ENCODE results near the gene SETBP1. TPM values are rescaled to one million over a fixed set of nuclear protein-coding genes. Genes with fewer than 3 reads are reported as not detected.

The SETBP1 gene
- total RNA-seq, 1 experiment from 2014 or later, result 0.05 TPM

GRCh38 chr18:44638811-44639210 is 41.9 kb upstream of the SETBP1 start:
- ATAC-seq, result no peak
- intact Hi-C loops (cut with micrococcal nuclease), result no loop called here
- Histone ChIP-seq H2AFZ (ENCODE audit: low read depth, low read length, poor library complexity, severe bottlenecking) (no peak overlapping the region), H3K9me2 (ENCODE audit: insufficient read depth) (no peaks in the 10 kb centered on the region), H4K20me1 (ENCODE audit: insufficient read depth) (no peaks in the 10 kb centered on the region), H3K27ac (ENCODE audit: low read depth, low read length) (no peak overlapping the region), H3K4me2 (ENCODE audit: low read length) (no peak overlapping the region), H3K36me3 (ENCODE audit: control insufficient read depth in 1 of 2, insufficient read depth in 2 of 2, low read length in 2 of 2) (no peaks in the 10 kb centered on the region), H3K27me3 (ENCODE audit: insufficient read depth, low read length) (no peaks in the 10 kb centered on the region), H3K79me2 (ENCODE audit: insufficient read depth, low read length) (no peaks in the 10 kb centered on the region), H3K4me1 (ENCODE audit: control insufficient read depth in 1 of 2, insufficient read depth in 2 of 2, low read length in 2 of 2) (no peaks in the 10 kb centered on the region), H3K9me3 (ENCODE audit: control insufficient read depth in 1 of 2, insufficient read depth in 1 of 2, low read depth in 1 of 2, low read length in 2 of 2) (peaks cover 7 to 41% of the 10 kb centered on the region in 2 experiments; a peak in 2 of 4 replicates), H3K4me3 (replicated peaks in 1 of 2; ENCODE audit: low read depth in 1 of 2, low read length in 2 of 2) (no peak overlapping the region), H3K9ac (ENCODE audit: low read length) (no peak overlapping the region)
- RAD21 ChIA-PET (ENCODE audit: low non-redundant PET in 1 of 2, low total read pairs in 2 of 2, uncharacterized antibody in 2 of 2, unreplicated experiment in 2 of 2), result no interaction called here
- DNase-seq (ENCODE audit: low read depth, low spot score), result no peak
- POLR2A ChIA-PET, result no interaction called here
- no TSS peak for BruUV-seq (replicated peaks)
- TF ChIP-seq, protein P1, sequence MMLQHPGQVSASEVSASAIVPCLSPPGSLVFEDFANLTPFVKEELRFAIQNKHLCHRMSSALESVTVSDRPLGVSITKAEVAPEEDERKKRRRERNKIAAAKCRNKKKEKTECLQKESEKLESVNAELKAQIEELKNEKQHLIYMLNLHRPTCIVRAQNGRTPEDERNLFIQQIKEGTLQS (IDR thresholded peaks at IDR 0.05), result no peak
- TF ChIP-seq POLR2AphosphoS5 (IDR thresholded peaks at IDR 0.05; ENCODE audit: low read depth, low read length) (no peak), SRF (IDR thresholded peaks at IDR 0.05; ENCODE audit: low read depth) (no peak), RAD21 (IDR thresholded peaks at IDR 0.05; ENCODE audit: low read depth) (no peak), CEBPB (IDR thresholded peaks at IDR 0.05; ENCODE audit: low read depth) (no peak), POLR2A (IDR thresholded peaks at IDR 0.05; ENCODE audit: borderline replicate concordance, extremely low read depth, insufficient read depth, insufficient read length) (no peak), SIN3A (IDR thresholded peaks at IDR 0.05; ENCODE audit: low read depth) (no peak)
- CTCF ChIA-PET, result no interaction called here

DNA sequence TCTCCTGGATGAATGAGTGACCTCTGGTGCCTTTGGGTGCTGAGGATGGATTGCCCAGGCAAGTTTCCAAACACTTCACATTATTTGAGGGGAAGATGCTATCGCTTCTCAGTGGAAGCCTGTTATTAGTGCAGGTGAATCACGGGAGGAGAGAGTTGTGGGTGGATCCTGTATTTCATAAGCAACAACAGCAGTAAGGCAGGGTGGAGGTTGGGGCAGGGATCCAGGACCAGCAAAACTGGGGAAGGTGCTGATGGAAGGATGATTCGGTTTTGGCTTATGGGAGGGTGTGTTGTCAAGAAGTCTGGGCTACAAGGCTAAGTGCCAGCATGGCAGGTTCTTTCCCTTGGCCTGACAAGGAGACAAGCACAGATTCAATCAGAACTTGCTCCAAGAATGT is 37.7 kb upstream of the SETBP1 start:
- no peaks in the 10 kb centered on the region for H3K4me1 ChIP-seq (ENCODE audit: control insufficient read depth in 1 of 2, insufficient read depth in 2 of 2, low read length in 2 of 2)
- no peaks in the 10 kb centered on the region for H3K9me2 ChIP-seq (ENCODE audit: insufficient read depth)
- H3K27ac ChIP-seq (ENCODE audit: low read depth, low read length), result no peak overlapping the region
- no peak overlapping the region for H3K4me3 ChIP-seq (replicated peaks in 1 of 2; ENCODE audit: low read depth in 1 of 2, low read length in 2 of 2)
- no peak overlapping the region for H3K4me2 ChIP-seq (ENCODE audit: low read length)
- H3K9ac ChIP-seq (ENCODE audit: low read length), result no peak overlapping the region
- POLR2A ChIA-PET, result no interaction called here
- H4K20me1 ChIP-seq (ENCODE audit: insufficient read depth), result no peaks in the 10 kb centered on the region
- DNase-seq (ENCODE audit: low read depth, low spot score) (no peak), ATAC-seq (no peak)
- H3K27me3 ChIP-seq (ENCODE audit: insufficient read depth, low read length), result no peaks in the 10 kb centered on the region
- intact Hi-C loops (cut with micrococcal nuclease), result no loop called here
- no TSS peak for BruUV-seq (replicated peaks)
- CTCF ChIA-PET, result no interaction called here
- peaks cover 7 to 27% of the 10 kb centered on the region in 2 experiments; a peak in 2 of 4 replicates for H3K9me3 ChIP-seq (ENCODE audit: control insufficient read depth in 1 of 2, insufficient read depth in 1 of 2, low read depth in 1 of 2, low read length in 2 of 2)
- H3K79me2 ChIP-seq (ENCODE audit: insufficient read depth, low read length), result no peaks in the 10 kb centered on the region
- H2AFZ ChIP-seq (ENCODE audit: low read depth, low read length, poor library complexity, severe bottlenecking), result no peak overlapping the region
- RAD21 ChIA-PET (ENCODE audit: low non-redundant PET in 1 of 2, low total read pairs in 2 of 2, uncharacterized antibody in 2 of 2, unreplicated experiment in 2 of 2), result no interaction called here
- no peaks in the 10 kb centered on the region for H3K36me3 ChIP-seq (ENCODE audit: control insufficient read depth in 1 of 2, insufficient read depth in 2 of 2, low read length in 2 of 2)
- TF ChIP-seq, protein P2, sequence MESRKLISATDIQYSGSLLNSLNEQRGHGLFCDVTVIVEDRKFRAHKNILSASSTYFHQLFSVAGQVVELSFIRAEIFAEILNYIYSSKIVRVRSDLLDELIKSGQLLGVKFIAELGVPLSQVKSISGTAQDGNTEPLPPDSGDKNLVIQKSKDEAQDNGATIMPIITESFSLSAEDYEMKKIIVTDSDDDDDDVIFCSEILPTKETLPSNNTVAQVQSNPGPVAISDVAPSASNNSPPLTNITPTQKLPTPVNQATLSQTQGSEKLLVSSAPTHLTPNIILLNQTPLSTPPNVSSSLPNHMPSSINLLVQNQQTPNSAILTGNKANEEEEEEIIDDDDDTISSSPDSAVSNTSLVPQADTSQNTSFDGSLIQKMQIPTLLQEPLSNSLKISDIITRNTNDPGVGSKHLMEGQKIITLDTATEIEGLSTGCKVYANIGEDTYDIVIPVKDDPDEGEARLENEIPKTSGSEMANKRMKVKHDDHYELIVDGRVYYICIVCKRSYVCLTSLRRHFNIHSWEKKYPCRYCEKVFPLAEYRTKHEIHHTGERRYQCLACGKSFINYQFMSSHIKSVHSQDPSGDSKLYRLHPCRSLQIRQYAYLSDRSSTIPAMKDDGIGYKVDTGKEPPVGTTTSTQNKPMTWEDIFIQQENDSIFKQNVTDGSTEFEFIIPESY (IDR thresholded peaks at IDR 0.05; ENCODE audit: extremely low read depth, insufficient replicate concordance, low read length), result no peak
- no peak for TF ChIP-seq JUND (IDR thresholded peaks at IDR 0.05)
- no peak for TF ChIP-seq ZNF274 (IDR thresholded peaks at IDR 0.05; ENCODE audit: low read depth, low read length)
- TF ChIP-seq YY1 (IDR thresholded peaks at IDR 0.05; ENCODE audit: extremely low read depth, insufficient replicate concordance, low read depth, low read length), result no peak
- TF ChIP-seq CEBPB (IDR thresholded peaks at IDR 0.05; ENCODE audit: low read depth), result no peak
- no peak for TF ChIP-seq SIN3A (IDR thresholded peaks at IDR 0.05; ENCODE audit: low read depth)
- TF ChIP-seq CTCF (IDR thresholded peaks at IDR 0.05 in 2 of 3, conservative IDR thresholded peaks at IDR 0.05 in 1 of 3; ENCODE audit: borderline replicate concordance in 1 of 3, insufficient read depth in 1 of 3, low read depth in 2 of 3, low read length in 2 of 3), result no peak
- no peak for TF ChIP-seq POLR2AphosphoS5 (IDR thresholded peaks at IDR 0.05; ENCODE audit: low read depth, low read length)
- no peak for TF ChIP-seq TCF7L2 (IDR thresholded peaks at IDR 0.05; ENCODE audit: borderline replicate concordance, extremely low read depth, insufficient read depth, insufficient read length)
- no peak for TF ChIP-seq SP1 (IDR thresholded peaks at IDR 0.05; ENCODE audit: low read depth)
- TF ChIP-seq EZH2 (IDR thresholded peaks at IDR 0.05), result no peak
- no peak for TF ChIP-seq RAD21 (IDR thresholded peaks at IDR 0.05; ENCODE audit: low read depth)
